Activated CD4-positive, alpha-beta memory T cell treated with anti-CD3 and anti-CD28 coated beads for 36 hours (primary cell): ENCODE results near the gene CHD9. TPM values are rescaled to one million over a fixed set of nuclear protein-coding genes. Genes with fewer than 3 reads are reported as not detected.
"Not testable (repeated sequence)": the region's sequence is repeated elsewhere in the genome, so short reads cannot be mapped to it uniquely, and the experiment has no call there.

Experiments used
- CTCF ChIA-PET: fragments of 350-600 bp; sonication (Branson Sonifier 250); formaldehyde crosslinking; loops from one replicate; lab custom pipeline; 2021; ENCODE audit warnings: antibody characterized with exemption, inconsistent platforms; lab: Charles Lee
- POLR2A ChIA-PET: fragments of 350-600 bp; sonication (Branson Sonifier 250); formaldehyde crosslinking; loops from one replicate; lab custom pipeline; 2021; ENCODE audit warnings: antibody characterized with exemption; lab: Charles Lee
- DNase-seq: peaks from one replicate; pipeline ENCODE4 v3.0.0-alpha.2; 2020
- H3K27ac Mint-ChIP-seq: one replicate; pipeline ENCODE4 v1.8.0; 2021; ENCODE audit warnings: mixed read lengths
- H3K27me3 Mint-ChIP-seq: one replicate; pipeline ENCODE4 v1.8.0; 2021; ENCODE audit warnings: mixed read lengths
- H3K36me3 Mint-ChIP-seq: one replicate; pipeline ENCODE4 v1.8.0; 2021; ENCODE audit warnings: mixed read lengths
- H3K4me1 Mint-ChIP-seq: one replicate; pipeline ENCODE4 v1.8.0; 2021; ENCODE audit warnings: low read depth, mixed read lengths
- H3K4me3 Mint-ChIP-seq: one replicate; pipeline ENCODE4 v1.8.0; 2021; ENCODE audit warnings: mild to moderate bottlenecking, mixed read lengths
- H3K9me3 Mint-ChIP-seq: one replicate; pipeline ENCODE4 v1.8.0; 2021; ENCODE audit warnings: mixed read lengths
- intact Hi-C: fragments of 100-400 bp; cut with micrococcal nuclease; formaldehyde crosslinking; loops from one replicate; pipeline ENCODE4 v1.15.1; 2023
- total RNA-seq, 2 experiments: library from RNA; stranded (reverse); gene quantifications; one replicate each; pipeline ENCODE4 v1.2.3, GENCODE V29; 2021

Gene CHD9
- total RNA-seq, 2 experiments from 2014 or later: 15.0 to 15.5 TPM

DNA sequence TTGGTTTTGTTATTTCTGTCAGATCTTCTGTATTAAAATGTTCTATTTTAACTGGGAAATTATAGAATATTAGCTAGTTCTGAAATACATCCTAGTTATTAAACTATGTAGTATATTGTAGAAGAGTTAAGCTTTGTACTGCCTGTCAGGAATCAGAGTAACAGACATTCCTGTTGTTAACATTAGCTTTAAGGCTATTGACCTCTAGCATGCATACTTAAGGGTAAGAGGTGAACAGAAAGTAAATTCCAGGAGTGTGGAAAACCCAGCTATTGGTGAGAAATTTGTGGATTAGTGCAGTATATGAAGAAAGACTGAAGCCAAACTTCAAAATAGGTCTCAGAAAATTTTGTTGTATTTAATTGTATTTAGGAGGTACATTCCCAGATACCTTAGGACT lies 111.3 kb downstream of the CHD9 start:
- CTCF ChIA-PET: interaction anchor here (0.9 kb wide), 1 partner anchor 111 kb away, joined by 3 read pairs; the partner anchor contains the start of gene CHD9

DNA sequence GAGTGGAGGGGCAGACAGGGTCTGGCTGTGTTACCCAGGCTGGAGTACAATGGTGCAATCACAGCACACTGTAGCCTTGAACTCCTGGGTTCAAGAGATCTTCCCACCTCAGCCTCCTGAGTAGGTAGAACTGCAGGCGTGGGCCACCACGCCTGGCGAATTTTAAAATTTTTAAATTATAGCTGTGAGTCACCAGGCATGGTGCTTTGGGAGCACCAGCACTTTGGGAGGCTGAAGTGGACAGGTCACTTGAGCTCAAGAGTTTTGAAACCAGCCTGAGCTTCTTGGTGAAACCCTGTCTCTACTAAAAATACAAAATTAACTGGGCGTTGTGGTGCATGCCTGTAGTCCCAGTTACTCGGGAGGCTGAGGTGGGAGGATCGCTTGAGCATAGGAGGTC lies 114.0 kb downstream of the CHD9 start:
- Mint-ChIP-seq H3K27ac (no peak overlapping the region), H3K27me3 (no peaks in the 10 kb centered on the region), H3K4me3 (no peak overlapping the region), H3K4me1 (peaks cover 9% of the 10 kb centered on the region), H3K9me3 (no peaks in the 10 kb centered on the region), H3K36me3 (no peaks in the 10 kb centered on the region)
- intact Hi-C loops: no loop called here
- ChIA-PET CTCF (no interaction called here), POLR2A (no interaction called here)
- no peak for DNase-seq

More for the DNA sequence above, 111.3 kb downstream of the CHD9 start:
- peaks cover 9% of the 10 kb centered on the region for H3K4me1 Mint-ChIP-seq
- intact Hi-C loops: no loop called here
- POLR2A ChIA-PET: no interaction called here
- no peak overlapping the region for H3K27ac Mint-ChIP-seq
- H3K9me3 Mint-ChIP-seq: no peaks in the 10 kb centered on the region
- H3K36me3 Mint-ChIP-seq: no peaks in the 10 kb centered on the region
- H3K4me3 Mint-ChIP-seq: no peak overlapping the region
- H3K27me3 Mint-ChIP-seq: no peaks in the 10 kb centered on the region
- no peak for DNase-seq

DNA sequence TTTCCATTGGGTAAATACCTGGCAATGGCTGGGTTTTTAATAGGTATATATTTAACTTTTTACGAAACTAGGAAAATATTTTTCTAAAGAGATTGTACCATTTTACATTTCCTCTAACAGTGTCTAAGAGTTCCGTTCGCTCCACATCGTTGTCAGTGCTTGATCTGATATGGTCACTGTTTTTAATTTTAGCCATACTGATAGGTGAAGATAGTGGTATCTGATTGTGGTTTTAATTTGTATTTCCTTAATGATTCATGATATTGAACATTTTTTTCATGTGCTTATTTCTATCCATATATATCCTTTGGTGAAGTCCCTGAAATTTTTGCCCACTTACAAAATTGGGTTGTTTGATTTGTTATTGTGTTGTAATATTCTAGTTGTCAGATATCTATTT lies 117.7 kb downstream of the CHD9 start:
- Mint-ChIP-seq H3K36me3 (no peaks in the 10 kb centered on the region), H3K27me3 (no peaks in the 10 kb centered on the region), H3K4me1 (peaks cover 2% of the 10 kb centered on the region), H3K4me3 (no peak overlapping the region), H3K27ac (no peak overlapping the region), H3K9me3 (no peaks in the 10 kb centered on the region)
- CTCF ChIA-PET: no interaction called here
- POLR2A ChIA-PET: no interaction called here
- DNase-seq: no peak
- intact Hi-C loops: no loop called here

DNA sequence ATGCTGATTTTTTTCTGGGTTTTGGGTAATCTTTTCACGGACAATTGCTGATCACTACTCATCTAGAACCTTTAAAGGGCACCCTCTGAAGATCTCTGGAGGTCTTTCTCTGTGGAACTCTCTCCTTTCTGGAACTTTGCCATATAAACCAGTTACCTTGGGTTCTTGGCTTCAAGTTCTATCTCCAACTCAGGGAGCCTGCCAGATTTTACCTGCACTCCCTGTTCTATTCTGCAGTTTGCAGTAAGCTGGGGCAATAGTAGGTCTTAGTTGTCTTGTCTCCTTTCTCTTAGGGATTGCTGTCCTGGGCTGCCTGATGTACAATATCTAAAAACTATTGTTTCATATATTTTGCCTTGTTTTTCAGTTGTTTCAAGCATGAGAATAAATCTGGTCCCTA lies 120.3 kb downstream of the CHD9 start:
- peaks cover 2% of the 10 kb centered on the region for H3K4me1 Mint-ChIP-seq
- no peaks in the 10 kb centered on the region for H3K27me3 Mint-ChIP-seq
- H3K27ac Mint-ChIP-seq: no peak overlapping the region
- H3K36me3 Mint-ChIP-seq: no peaks in the 10 kb centered on the region
- H3K9me3 Mint-ChIP-seq: no peaks in the 10 kb centered on the region
- intact Hi-C loops: no loop called here
- DNase-seq: no peak
- POLR2A ChIA-PET: no interaction called here
- H3K4me3 Mint-ChIP-seq: no peak overlapping the region
- CTCF ChIA-PET: interaction anchor here (0.6 kb wide), 1 partner anchor 178 kb away, joined by 3 read pairs; no protein-coding TSS in a partner anchor

DNA sequence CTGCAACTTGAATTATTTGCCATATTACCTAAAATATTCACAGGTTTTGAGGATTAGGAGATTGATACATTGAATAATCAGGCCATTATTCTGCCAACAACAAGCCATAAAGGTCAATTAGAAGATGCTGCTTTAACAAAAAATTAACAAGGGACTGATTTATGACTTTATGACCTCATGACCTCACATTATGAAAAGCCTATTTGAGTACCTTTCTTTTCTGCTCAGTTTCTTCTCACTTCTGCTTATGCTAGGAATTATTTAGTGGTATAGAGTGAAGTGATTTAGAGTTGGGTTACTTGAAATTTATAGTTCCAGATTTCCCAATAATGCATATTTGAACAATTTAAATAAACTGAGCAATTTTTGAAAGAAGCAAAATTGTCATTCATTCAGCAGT lies 121.6 kb downstream of the CHD9 start:
- no peak for DNase-seq
- POLR2A ChIA-PET: no interaction called here
- intact Hi-C loops: no loop called here
- H3K36me3 Mint-ChIP-seq: no peaks in the 10 kb centered on the region
- H3K4me3 Mint-ChIP-seq: no peak overlapping the region
- H3K27ac Mint-ChIP-seq: no peak overlapping the region
- H3K27me3 Mint-ChIP-seq: no peaks in the 10 kb centered on the region
- CTCF ChIA-PET: no interaction called here
- no peaks in the 10 kb centered on the region for H3K4me1 Mint-ChIP-seq
- no peaks in the 10 kb centered on the region for H3K9me3 Mint-ChIP-seq

DNA sequence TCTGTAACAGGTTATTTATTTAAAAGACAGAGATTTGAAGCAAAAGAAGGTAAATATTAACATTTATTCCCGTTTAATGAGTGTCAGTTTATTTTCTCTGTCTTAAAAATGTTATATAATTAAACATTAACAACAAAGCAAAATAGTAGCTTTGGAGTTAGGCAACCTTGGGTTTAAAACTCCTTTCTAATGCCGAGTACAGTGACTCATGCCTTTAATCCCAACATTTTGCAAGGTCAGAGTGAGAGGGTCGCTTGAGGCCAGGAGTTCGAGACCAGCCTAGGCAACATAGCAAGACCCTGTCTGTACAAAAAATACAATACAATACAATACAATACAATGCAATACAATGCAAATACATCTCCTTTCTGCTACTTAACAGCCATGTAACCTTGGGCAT lies 128.7 kb downstream of the CHD9 start:
- Mint-ChIP-seq H3K27ac (no peak overlapping the region), H3K36me3 (peaks cover 32% of the 10 kb centered on the region), H3K9me3 (peaks cover 28% of the 10 kb centered on the region), H3K27me3 (no peaks in the 10 kb centered on the region), H3K4me1 (no peaks in the 10 kb centered on the region), H3K4me3 (no peak overlapping the region)
- no peak for DNase-seq
- ChIA-PET POLR2A (no interaction called here), CTCF (no interaction called here)
- intact Hi-C loops: no loop called here

DNA sequence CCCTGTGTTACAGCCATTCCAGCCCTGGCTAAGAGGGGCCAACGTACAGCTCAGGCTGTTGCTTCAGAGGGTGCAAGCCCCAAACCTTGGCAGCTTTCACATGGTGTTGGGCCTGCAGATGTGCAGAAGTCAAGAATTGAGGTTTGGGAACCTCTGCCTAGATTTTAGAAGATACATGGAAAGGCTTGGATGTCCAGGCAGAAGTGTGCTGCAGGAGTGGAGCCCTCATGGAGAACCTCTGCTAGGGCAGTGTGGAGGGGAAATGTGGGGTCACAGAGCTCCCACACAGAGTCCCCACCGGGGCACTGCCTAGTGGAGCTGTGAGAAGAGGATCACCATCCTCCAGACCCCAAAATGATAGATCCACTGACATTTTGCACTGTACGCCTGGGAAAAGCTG lies 130.9 kb downstream of the CHD9 start:
- POLR2A ChIA-PET, CTCF ChIA-PET: not testable (repeated sequence)

DNA sequence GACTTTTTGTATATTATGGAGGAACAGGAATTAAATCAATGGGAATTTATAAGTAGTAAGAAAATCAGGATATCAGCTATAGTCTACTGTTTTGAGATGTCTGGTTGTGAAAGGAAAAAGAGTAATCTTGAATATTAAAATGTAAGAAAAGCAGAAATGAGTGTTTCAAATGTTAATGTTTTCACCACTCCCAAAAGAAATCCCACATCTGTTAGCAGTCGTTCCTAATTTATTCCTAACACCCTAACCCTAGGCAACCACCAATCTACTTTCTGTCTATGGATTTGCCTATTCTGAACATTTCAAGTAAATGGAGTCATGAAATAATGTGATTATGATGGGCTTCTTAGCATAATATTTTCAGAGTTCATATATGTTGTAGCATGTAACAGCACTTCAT lies 133.0 kb downstream of the CHD9 start:
- Mint-ChIP-seq H3K27ac (no peak overlapping the region), H3K4me3 (no peak overlapping the region), H3K36me3 (peaks cover 33% of the 10 kb centered on the region), H3K9me3 (peaks cover 28% of the 10 kb centered on the region), H3K27me3 (no peaks in the 10 kb centered on the region), H3K4me1 (peaks cover 3% of the 10 kb centered on the region)
- POLR2A ChIA-PET: no interaction called here
- DNase-seq: no peak
- intact Hi-C loops: no loop called here
- CTCF ChIA-PET: no interaction called here

More for the DNA sequence above, 130.9 kb downstream of the CHD9 start:
- H3K36me3 Mint-ChIP-seq: peaks cover 33% of the 10 kb centered on the region
- H3K27me3 Mint-ChIP-seq, intact Hi-C loops, H3K4me3 Mint-ChIP-seq, H3K27ac Mint-ChIP-seq, H3K4me1 Mint-ChIP-seq, DNase-seq: not testable (repeated sequence)
- peaks cover 28% of the 10 kb centered on the region for H3K9me3 Mint-ChIP-seq

DNA sequence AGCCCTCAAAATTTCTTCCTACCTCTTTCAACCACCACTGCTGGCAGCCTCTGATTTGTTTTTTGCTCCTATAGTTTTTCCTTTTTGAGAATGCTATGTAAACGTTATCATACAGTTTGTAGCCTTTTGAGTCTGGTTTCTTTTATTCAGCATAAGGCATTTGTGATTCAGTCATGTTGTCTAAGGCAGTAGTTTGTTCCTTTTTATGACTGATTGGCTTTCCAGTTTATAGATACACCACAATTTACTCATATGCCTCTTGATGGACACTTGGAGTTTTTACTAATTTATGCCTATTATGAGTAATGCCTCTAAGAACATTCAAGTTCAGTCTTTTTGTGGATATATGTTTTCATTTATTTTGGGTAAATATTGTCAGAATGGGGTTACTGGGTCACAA lies 136.6 kb downstream of the CHD9 start:
- CTCF ChIA-PET: interaction anchor here (0.7 to 1.1 kb wide), 2 partner anchors 124 to 136 kb away, joined by 3 to 4 read pairs; partner anchors contain the start of gene CHD9
- Mint-ChIP-seq H3K27ac (no peak overlapping the region), H3K9me3 (peaks cover 6% of the 10 kb centered on the region), H3K4me3 (no peak overlapping the region), H3K27me3 (no peaks in the 10 kb centered on the region), H3K4me1 (peaks cover 3% of the 10 kb centered on the region), H3K36me3 (peaks cover 7% of the 10 kb centered on the region)
- intact Hi-C loops: no loop called here
- no peak for DNase-seq
- POLR2A ChIA-PET: no interaction called here

DNA sequence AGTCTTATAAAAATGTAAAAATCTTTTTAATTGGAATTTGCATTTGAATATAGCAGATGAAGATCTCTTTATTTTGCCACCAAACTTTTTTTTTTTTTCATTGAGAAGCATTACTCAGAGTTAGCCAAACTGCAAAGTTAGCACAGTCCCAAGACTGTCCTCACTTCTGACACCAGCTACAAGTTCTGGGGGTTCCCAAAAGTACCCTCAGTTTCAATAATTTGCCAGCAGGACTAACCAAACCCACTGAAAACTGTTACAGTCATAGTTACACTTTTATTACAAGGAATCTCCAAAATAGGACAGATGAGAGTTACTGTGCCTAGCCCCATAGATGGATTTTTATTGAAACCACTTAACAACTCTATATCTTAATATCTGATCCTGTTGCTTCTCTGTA lies 144.1 kb downstream of the CHD9 start:
- CTCF ChIA-PET: interaction anchor here (0.6 kb wide), 1 partner anchor 8 kb away, joined by 3 read pairs; no protein-coding TSS in a partner anchor
- no peak overlapping the region for H3K27ac Mint-ChIP-seq
- no peaks in the 10 kb centered on the region for H3K9me3 Mint-ChIP-seq
- H3K4me3 Mint-ChIP-seq: no peak overlapping the region
- no peaks in the 10 kb centered on the region for H3K27me3 Mint-ChIP-seq
- H3K4me1 Mint-ChIP-seq: peaks cover 3% of the 10 kb centered on the region
- H3K36me3 Mint-ChIP-seq: no peaks in the 10 kb centered on the region
- DNase-seq: no peak
- intact Hi-C loops: no loop called here
- POLR2A ChIA-PET: no interaction called here

DNA sequence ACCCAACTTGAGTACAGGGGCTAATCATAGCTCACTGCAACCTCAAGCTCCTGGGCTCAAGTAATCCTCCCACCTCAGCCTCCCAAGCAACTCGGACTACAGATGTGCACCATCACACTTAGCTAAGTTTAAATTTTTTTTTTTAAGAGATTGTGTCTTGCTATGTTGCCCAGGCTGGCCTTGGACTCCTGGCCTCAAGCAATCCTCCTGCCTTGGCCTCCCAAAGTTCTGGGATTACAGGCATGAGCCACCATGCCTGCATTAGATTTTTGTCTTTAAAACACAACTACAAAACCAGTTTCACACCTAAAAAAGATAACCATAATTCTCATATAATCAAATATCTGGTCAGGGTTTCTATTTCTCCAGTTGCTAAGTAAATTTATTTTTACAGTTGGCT lies 147.1 kb downstream of the CHD9 start:
- intact Hi-C loops: no loop called here
- no peak for DNase-seq
- Mint-ChIP-seq H3K9me3 (no peaks in the 10 kb centered on the region), H3K4me3 (no peak overlapping the region), H3K36me3 (no peaks in the 10 kb centered on the region), H3K4me1 (peaks cover 3% of the 10 kb centered on the region), H3K27me3 (no peaks in the 10 kb centered on the region), H3K27ac (no peak overlapping the region)
- POLR2A ChIA-PET: no interaction called here
- CTCF ChIA-PET: no interaction called here

DNA sequence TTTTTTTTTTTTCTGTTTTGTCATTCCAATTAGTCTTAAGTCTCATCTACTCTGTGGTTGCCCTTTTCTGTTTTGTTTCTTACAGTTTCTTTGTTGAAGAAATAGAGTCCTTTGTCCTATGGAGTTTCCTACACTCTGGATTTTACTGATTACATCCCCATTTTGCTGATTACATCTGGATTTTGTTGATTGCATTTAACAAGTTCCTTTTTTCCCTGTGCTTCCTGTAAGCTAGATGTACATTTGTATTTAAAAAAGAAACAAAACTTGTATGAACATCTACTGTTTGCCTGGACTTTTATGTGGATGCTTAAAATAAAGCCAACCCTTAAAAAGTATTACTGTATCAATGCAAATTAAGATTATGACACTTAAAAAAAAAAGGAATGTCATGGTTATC lies 147.6 kb downstream of the CHD9 start:
- intact Hi-C loops: no loop called here
- ChIA-PET CTCF (interaction anchor here (0.6 kb wide), 1 partner anchor 42 kb away, joined by 3 read pairs; no protein-coding TSS in a partner anchor), POLR2A (no interaction called here)
- no peak for DNase-seq
- no peaks in the 10 kb centered on the region for H3K27me3 Mint-ChIP-seq
- no peak overlapping the region for H3K4me3 Mint-ChIP-seq
- no peaks in the 10 kb centered on the region for H3K9me3 Mint-ChIP-seq
- H3K27ac Mint-ChIP-seq: no peak overlapping the region
- no peaks in the 10 kb centered on the region for H3K36me3 Mint-ChIP-seq
- peaks cover 3% of the 10 kb centered on the region for H3K4me1 Mint-ChIP-seq
